ENCODE results near the gene SHB.

SHB gene

DNA sequence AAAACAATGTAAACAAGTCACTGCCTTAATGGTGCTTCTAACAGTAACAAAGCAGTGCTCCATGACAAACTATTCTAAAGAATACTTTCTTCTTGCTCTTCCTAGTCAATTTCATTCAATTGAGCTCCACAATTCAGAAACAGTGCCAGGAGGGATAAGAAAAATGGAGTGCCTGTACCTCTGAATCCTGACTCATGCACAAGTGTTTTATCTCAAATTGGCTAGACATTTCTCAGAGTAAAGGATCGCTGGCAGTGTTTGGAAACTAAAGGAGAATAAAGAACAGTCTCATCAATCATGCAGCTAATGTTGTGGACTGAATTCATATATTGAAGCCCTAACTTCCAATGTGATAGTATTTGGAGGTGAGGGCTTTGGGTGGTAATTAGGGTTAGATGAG lies 192.7 kb downstream of the SHB start:
- no peak for DNase-seq

DNA sequence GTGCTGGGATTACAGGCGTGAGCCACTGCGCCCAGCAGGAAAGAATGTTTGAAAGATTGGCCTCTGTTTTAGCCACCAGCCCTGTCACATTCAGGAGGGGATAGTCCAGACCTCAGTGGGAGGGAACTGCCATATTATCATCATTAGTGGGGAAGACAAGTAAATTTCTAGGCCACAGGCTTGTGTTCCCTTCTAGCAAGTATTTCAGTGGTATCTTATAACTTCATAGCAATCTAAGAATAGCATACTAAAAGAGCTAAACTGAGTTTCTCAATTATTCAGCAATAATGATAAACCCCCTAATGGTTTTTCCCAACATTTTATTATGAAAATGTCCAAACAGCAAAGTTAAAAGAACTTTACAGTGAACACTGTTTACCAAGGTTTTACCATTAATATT lies 195.1 kb downstream of the SHB start:
- DNase-seq: no peak

DNA sequence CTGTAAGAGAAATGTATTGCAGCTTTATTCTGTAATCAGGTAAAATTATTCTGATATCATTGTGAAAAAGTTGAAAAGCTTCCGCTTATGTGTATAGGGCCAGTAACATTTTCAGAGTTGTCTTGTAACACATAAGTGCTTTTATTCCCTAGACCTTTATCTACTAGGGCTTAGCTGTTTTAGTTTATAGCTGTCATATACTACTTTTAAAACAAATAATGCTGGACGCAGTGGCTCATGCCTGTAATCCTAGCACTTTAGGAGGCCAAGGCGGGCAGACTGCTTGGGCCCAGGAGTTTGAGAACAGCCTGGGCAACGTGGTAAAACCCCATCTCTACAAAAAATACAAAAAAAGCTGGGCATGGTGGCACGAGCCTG lies 198.2 kb downstream of the SHB start:
- no peak for DNase-seq

DNA sequence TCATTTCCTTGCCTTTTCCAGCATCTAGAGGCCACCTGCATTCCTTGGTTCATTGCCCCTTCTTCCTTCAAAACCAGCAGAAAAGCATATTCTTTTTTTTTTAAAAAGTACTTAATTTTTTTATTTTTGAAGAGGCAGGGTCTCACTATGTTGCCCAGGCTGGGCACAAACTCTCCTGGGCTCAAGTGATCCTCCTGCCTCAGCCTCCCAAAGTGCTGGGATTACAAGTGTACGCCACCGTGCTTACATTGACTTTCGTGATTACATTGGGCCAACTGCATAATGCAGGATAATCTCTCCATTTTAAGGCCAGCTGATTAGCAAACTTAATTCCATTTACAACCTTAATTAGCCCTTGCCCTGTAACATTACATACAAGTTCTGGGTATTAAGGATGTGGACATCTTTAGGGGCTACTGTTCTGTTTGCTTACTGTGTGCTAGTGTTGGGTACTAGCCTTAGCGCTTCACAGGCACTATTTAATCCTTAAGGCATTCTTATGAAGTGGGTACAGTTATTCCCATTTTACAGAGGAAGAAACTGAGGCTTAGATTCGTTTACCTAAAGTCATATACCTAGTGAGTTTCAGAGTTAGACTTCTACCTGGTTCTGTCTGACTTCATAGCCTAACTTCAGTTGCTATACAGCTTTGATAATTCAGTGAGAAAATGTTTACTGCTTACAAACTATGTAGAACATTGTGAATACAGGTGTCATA lies 198.8 kb downstream of the SHB start:
- DNase-seq: no peak

Measured in activated CD4-positive, alpha-beta T cell treated with anti-CD3 and anti-CD28 coated beads, Interleukin-2, Interleukin-6, amounts not matched to agents 100 ng/mL and 50 ng/mL, durations not matched to agents 16 hours and 8 hours (primary cell).